ENCODE measurements around the gene CETN1.

Gene CETN1

DNA sequence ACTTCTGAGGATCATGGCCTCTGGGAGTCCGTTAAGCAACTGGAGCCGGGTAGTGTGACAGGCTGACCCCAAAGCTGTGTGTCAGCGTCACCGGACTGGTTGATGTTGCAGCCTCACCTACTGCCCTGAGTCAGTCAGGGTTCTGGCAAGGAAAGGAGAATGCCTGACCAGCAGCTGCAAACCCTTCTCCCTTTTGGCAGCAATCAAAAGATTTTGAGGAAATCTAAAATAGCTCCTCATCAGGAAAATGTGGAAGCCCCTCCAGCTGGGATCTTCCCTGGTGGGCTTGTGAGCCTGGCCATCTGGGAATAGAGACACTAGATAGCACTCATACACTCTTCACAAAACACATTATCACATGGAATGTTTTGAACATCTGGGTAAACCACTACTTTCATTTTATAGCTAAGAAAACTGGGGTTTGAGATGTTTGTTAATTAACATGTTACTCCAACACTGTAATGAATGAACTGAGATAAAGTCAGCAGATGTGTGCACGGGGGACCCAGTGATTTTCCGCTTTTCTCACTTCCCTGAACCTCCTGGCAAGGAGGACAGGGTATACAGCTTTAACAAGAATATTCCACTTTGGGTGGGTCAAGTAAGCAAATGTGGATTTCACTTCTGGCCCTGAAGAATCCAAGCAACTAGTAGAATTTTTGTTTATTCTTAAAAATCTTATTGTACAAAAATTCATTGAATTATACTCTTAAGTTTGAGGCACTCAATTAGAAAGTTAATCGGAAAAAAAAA lies 41.3 kb downstream of the CETN1 start:
- H3K27ac ChIP-seq (ENCODE audit: extremely low read depth, low read depth, low read length), result no peak overlapping the region
- CTCF ChIA-PET, result interaction anchor here (0.5 to 11.8 kb wide), 10 partner anchors 8 to 411 kb away, joined by 3 to 184 read pairs (median 4); no protein-coding TSS in a partner anchor
- no peak overlapping the region for H3K4me3 ChIP-seq (ENCODE audit: low read depth, low read length)
- H3K4me1 ChIP-seq (ENCODE audit: control insufficient read depth, insufficient read depth, low read length), result no peaks in the 10 kb centered on the region
- no peak for TF ChIP-seq ZNF416 (tag by site-specific recombination; IDR thresholded peaks at IDR 0.05)
- TF ChIP-seq ZNF514 (tag by site-specific recombination; IDR thresholded peaks at IDR 0.05), result no peak
- TF ChIP-seq, protein P1, sequence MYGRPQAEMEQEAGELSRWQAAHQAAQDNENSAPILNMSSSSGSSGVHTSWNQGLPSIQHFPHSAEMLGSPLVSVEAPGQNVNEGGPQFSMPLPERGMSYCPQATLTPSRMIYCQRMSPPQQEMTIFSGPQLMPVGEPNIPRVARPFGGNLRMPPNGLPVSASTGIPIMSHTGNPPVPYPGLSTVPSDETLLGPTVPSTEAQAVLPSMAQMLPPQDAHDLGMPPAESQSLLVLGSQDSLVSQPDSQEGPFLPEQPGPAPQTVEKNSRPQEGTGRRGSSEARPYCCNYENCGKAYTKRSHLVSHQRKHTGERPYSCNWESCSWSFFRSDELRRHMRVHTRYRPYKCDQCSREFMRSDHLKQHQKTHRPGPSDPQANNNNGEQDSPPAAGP (tag by site-specific recombination; IDR thresholded peaks at IDR 0.05), result no peak
- TF ChIP-seq ZNF121 (tag by site-specific recombination; IDR thresholded peaks at IDR 0.05), result no peak
- TF ChIP-seq YY2 (tag by site-specific recombination; IDR thresholded peaks at IDR 0.05), result no peak
- POLR2A ChIA-PET, result no interaction called here
- no peaks in the 10 kb centered on the region for H3K9me3 ChIP-seq (ENCODE audit: control insufficient read depth, insufficient read depth, low read depth, low read length)
- H3K36me3 ChIP-seq (ENCODE audit: control insufficient read depth in 2 of 2, insufficient read depth in 1 of 2, low read length in 2 of 2), result no peaks in the 10 kb centered on the region

DNA sequence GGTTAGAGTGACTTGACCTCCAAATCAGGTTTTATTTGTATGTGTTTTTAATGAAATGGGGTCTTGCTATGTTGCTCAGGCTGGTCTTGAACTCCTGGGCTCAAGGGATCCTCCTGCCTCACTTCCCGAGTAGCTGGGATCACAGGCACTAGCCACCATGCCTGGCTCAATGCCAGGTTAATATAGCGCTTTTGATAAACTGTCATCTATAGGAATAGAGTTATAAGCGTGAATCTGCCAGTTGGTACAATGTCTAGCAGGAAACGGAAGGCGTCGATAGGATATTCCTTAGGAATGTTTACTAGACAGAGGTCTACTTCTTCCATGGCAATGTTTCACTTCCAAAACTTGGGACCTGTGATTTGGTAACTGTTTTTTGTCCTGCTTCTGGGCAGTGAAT lies 42.1 kb downstream of the CETN1 start:
- Histone ChIP-seq H3K36me3 (ENCODE audit: control insufficient read depth in 2 of 2, insufficient read depth in 1 of 2, low read length in 2 of 2) (no peaks in the 10 kb centered on the region), H3K9me3 (ENCODE audit: control insufficient read depth, insufficient read depth, low read depth, low read length) (no peaks in the 10 kb centered on the region), H3K27ac (ENCODE audit: extremely low read depth, low read depth, low read length) (no peak overlapping the region), H3K4me3 (ENCODE audit: low read depth, low read length) (no peak overlapping the region), H3K4me1 (ENCODE audit: control insufficient read depth, insufficient read depth, low read length) (no peaks in the 10 kb centered on the region)
- TF ChIP-seq ZNF335 (tag by site-specific recombination; conservative IDR thresholded peaks at IDR 0.05), result no peak
- TF ChIP-seq ZFP41 (tag by site-specific recombination; IDR thresholded peaks at IDR 0.05; ENCODE audit: borderline replicate concordance), result no peak
- TF ChIP-seq SP2 (tag by site-specific recombination; IDR thresholded peaks at IDR 0.05), result no peak
- TF ChIP-seq ZNF791 (tag by site-specific recombination; IDR thresholded peaks at IDR 0.05), result no peak
- TF ChIP-seq ZNF132 (tag by site-specific recombination; IDR thresholded peaks at IDR 0.05; ENCODE audit: borderline replicate concordance), result no peak
- POLR2A ChIA-PET, result no interaction called here
- CTCF ChIA-PET, result interaction anchor here (0.6 to 11.8 kb wide), 6 partner anchors 32 to 328 kb away, joined by 3 to 184 read pairs (median 6); no protein-coding TSS in a partner anchor

DNA sequence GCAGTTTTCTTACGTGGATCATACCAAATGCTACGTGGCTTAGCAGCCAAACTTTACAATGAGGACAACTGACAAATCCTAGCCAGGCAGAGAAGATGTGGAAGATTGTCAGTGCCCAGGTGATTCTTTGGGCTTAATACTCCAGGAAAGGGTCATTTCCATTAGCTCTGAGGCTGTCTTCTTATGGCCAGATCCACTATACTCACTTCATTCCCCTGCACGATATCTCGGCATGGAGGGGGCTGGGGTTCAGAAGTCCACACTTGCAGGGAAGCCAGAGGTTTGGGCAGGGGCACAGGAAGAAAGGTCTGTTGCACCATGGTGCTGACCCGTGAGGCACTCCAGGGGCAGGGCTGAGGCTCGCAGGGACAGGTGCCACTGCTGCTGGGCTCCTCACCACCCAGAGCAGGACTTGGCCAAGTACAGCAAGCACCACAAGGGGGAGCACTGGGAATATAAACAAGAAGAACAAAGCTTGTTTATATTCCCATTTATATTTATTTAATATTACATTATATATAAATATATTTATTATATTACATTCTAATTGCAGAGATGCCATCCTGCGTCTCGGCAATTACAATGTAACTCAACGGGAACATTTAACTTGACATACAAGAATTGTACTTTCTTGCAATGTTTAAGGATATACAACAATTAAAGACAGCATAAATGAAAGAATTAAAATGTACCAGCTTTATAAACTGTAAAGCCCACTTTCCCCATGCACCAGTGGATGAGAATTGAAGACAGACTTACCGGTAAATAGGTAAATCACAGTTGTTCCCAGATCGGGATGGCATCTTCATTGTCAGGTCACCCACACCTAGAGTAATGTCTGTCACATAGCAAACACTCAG lies 43.8 kb downstream of the CETN1 start:
- Histone ChIP-seq H3K4me1 (ENCODE audit: control insufficient read depth, insufficient read depth, low read length) (no peaks in the 10 kb centered on the region), H3K9me3 (ENCODE audit: control insufficient read depth, insufficient read depth, low read depth, low read length) (no peaks in the 10 kb centered on the region), H3K4me3 (ENCODE audit: low read depth, low read length) (no peak overlapping the region), H3K36me3 (ENCODE audit: control insufficient read depth in 2 of 2, insufficient read depth in 1 of 2, low read length in 2 of 2) (no peaks in the 10 kb centered on the region), H3K27ac (ENCODE audit: extremely low read depth, low read depth, low read length) (no peak overlapping the region)
- CTCF ChIA-PET, result interaction anchor here (0.5 to 11.8 kb wide), 50 partner anchors 9 to 464 kb away, joined by 3 to 184 read pairs (median 4); partner anchors contain the start of gene TYMS
- TF ChIP-seq ZNF654 (tag by site-specific recombination; IDR thresholded peaks at IDR 0.05; ENCODE audit: low read depth), result 0 out of 2 replicates have a peak, but pooled peaks have one; percentile 30
- TF ChIP-seq, protein P2, sequence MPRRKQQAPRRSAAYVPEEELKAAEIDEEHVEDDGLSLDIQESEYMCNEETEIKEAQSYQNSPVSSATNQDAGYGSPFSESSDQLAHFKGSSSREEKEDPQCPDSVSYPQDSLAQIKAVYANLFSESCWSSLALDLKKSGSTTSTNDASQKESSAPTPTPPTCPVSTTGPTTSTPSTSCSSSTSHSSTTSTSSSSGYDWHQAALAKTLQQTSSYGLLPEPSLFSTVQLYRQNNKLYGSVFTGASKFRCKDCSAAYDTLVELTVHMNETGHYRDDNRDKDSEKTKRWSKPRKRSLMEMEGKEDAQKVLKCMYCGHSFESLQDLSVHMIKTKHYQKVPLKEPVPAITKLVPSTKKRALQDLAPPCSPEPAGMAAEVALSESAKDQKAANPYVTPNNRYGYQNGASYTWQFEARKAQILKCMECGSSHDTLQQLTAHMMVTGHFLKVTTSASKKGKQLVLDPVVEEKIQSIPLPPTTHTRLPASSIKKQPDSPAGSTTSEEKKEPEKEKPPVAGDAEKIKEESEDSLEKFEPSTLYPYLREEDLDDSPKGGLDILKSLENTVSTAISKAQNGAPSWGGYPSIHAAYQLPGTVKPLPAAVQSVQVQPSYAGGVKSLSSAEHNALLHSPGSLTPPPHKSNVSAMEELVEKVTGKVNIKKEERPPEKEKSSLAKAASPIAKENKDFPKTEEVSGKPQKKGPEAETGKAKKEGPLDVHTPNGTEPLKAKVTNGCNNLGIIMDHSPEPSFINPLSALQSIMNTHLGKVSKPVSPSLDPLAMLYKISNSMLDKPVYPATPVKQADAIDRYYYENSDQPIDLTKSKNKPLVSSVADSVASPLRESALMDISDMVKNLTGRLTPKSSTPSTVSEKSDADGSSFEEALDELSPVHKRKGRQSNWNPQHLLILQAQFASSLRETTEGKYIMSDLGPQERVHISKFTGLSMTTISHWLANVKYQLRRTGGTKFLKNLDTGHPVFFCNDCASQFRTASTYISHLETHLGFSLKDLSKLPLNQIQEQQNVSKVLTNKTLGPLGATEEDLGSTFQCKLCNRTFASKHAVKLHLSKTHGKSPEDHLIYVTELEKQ (tag by site-specific recombination; IDR thresholded peaks at IDR 0.05; ENCODE audit: borderline replicate concordance), result no peak
- 0 out of 2 replicates have a peak, but pooled peaks have one; percentile 44 for TF ChIP-seq ZNF335 (tag by site-specific recombination; conservative IDR thresholded peaks at IDR 0.05)
- POLR2A ChIA-PET, result interaction anchor here (0.6 to 1.7 kb wide), 4 partner anchors 25 to 356 kb away, joined by 4 to 6 read pairs (median 4); partner anchors contain the start of gene THOC1
